Stimulated activated CD8-positive, alpha-beta memory T cell treated with anti-CD3 and anti-CD28 coated beads, Interleukin-15, amount 100 ng/mL, for 4 hours (primary cell): ENCODE measurements around the gene FGF18.

Experiments
- DNase-seq, 2 donors: peaks; one replicate each; pipeline ENCODE4 v3.0.0-alpha.2; 2020; ENCODE audit warnings: low read depth in 2 of 2

Gene FGF18

DNA sequence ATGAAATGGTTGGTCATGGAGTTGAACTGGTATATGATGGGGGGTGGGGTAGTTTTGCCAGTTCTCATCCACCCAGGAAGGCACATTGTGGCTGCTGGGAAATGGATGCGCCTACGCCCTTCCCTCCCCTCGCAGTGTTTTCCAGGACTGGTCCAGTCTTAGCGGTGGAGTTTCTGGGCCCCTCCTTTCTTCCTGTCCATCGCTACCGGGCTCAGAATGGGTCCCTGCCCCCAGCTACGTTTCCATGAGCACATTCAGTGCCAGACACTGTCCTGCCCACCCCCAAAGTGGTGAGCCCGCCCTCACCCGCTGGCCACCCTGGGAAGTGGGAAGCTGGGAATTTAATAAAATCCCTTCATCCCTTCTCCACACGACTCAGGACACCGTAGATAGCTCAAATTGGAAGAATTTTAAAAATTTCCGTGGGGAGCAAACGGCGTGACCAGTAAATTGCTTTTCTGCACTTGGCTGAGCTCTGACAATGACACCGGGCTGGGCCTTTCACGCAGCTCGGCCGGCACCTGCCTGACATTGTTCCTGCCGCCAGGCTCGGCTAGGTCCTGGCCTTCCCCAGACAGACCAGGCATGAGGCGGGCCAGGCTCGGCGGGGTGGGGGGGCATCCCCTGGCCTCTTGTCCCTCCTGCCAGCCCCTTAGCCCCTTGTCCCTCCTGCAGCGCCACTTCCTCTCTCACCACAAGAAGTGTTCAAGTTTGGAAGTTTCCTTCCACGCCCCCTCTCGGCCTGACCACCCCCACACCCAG lies 3.6 kb downstream of the FGF18 start:
- no peak for DNase-seq

DNA sequence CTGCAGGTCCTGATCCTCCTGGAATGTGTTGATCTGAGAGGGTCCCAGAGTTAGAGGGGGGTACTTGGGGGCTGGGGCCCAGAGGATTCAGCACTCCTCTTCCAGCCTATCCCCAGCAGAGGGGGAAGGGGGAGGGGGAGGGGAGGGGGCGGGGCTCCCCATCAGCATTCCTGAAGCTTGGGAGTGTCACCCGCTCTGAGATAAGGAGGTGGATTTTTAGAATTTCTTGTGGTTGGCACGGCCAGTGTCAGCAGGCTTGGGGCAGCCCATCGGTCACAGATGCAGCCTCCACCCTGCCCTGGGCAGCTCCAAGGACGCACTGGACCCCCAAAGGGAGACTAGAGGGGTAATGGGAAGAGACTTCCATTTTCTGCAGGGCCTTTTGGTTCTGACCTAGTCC lies 5.3 kb downstream of the FGF18 start:
- no peak for DNase-seq

DNA sequence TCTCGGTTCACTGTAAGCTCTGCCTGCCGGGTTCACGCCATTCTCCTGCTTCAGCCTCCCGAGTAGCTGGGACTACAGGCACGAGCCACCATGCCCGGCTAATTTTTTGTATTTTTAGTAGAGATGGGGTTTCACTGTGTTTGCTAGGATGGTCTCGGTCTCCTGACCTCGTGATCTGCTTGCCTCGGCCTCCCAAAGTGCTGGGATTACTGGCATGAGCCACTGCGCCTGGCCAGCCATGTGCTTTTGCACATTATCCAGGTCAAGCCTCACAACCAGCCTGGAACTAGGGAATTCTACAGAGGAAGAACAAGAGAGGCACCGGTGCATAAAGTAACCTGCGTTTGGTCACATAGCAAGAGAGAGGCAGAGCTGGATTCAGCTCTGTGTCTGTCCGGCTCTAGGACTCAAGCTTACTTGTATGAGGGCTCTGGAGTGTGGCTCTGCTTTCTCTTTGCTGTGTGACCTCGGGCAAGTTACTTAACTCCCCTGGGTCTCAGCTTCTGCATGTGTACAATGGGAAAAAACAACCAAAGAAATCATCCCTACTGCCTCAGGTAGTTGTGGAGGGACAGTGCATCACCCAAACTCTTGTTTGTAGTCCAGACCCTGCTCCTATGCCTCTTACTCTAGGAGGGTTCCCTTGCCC lies 6.3 kb downstream of the FGF18 start:
- DNase-seq: no peak

DNA sequence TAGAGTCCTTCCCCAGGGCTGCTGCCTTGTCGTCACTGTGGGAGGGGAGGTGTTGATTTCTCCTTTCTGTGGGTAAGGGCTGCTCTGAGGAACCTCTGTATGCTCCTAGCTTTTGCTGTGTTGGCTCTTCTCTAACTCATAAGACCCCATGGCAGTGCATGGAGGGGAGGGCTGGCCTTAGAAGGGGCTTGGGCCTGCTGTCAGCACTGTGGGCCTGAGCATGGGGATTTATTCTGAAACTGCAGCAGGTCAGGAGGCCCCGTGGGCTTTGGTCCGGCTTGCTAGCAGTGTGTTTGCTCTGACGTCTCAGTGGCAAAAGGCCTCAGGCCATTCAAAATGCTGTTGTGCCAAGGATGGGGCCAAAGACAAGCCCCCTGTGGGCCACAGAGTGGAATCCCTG lies 6.8 kb downstream of the FGF18 start:
- DNase-seq: no peak

DNA sequence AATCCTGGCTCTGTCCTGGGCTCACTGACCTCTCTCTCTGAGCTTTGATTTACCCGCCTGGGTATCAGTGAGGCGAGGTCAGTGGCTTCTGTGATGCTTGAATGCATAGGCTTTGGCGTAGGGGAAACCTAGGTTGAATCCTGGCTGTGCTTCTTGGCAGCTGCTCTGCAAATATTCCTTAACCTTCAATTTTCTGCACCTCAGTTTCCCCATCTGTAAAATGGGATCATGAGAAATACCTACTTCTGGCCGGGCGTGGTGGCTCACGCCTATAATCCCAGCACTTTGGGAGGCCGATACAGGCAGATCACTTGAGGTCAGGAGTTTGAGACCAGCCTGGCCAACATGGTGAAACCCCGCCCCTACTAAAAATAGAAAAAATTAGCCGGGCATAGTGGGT lies 7.2 kb downstream of the FGF18 start:
- DNase-seq: no peak

DNA sequence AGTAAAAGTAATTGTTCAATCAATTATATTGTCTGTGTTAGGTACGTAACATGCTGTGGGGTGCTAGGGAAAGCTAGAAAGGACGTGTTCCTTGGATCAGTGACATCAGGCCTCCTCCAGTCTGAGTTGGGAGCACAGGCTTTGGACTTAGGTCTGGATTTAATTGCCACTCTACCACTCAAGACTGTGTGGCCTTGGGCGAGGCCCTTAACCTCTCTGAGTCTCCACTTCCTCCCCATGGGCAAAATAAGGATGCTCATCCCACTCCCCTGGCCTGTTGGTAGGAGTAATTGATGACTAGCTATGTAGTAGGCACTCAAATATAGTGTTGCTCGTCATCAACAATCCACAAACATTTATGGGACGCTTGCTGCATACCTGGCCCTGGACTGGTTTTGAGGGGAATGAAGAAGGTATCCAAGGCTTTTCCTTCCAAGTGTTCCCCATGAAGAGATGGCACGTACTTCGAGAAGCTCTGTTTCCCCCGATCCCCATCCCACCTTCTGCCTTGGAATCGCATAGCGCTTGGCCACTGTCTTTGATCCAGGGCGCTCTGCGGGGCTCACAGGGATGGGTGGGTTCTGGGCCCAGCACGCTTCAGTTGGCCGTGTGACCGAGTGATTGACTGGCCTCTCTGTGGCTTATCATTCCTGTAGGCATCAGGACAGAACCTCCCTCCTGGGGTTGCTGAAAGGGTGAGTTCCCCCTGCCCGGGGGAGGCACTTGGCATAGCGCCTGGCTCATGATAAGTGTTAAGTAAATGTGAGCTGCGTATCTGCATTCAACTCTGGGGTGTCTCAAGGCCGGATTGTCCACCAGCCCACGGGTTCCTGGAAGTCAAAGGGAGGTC lies 8.1 kb downstream of the FGF18 start:
- no peak for DNase-seq

DNA sequence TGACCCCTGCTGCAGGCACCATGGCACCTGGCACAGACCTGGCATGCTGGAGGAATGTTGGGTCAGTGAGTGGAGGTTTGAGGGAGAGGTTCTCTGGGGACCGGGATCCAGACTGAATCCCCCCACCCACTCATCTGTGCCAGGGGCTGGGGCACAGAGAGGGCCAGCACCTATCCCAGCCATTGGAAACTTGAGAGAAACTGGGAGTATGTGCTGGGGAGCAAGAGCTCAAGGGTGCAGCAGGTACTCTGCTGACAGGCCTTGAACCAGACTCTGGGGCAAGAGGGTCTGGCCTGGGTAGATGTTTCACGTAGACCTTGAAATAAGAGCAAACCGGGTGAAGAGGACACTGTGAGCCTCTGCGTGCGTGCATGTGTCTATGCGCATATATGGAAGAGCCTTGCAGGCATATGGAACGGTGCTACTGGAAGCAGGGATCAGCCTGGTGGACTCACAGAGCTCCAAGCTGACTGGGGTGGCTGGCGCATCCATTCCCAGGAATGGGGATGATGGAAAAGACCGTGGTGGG lies 8.8 kb downstream of the FGF18 start:
- no peak for DNase-seq

DNA sequence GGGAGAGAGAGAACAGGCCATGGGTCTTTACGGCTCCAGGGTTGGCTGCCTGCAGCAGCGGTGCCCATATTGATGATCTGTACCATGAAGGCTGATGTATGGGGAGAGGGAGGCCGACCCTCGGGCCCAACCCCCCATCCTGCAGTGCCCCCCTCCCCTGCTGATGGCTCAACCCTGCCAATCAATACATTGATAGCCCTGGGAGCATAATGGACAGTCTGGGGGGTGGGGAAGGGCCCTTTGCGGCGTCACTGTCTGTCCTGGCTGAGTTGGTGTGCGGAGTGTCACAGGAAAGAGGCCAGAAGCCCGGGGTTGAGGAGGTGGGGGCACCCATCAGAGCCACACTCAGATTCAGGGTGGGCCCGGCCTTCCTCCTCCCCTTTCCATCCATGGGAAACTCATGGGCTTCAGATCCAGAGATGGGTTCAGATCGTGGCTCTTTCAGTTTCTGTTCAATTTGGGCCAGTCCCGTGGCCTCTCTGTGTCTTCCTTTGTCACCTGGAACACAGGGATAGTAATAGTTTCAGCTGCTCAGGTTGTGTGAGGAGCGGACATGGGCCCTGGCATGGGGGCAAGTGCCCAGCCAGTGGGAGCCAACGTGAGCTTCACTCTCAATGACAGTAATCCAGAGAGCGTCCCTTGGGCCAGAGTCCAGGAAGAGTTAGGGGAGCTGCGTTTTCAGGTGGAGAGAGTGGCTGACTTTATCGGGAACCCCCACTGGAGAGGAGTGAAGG lies 9.5 kb downstream of the FGF18 start:
- DNase-seq: no peak

DNA sequence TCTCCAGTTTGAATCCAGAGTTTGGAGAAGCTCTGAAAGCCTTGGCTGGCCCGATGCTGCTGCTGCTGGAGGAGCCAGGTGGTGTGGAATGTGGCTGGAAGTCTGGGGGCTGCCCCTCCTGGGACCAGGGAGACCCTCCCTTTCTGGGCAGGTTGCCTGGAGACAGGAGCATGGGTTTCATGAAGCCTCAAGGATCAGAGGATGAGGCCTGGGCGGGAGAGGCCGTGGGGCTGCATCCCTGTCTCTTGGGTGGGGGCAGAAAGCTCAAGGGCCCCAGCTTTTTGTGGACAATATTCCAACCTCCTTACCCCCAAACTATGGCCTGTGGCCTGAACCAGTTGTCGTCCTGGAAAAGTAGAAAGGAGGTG lies 10.1 kb downstream of the FGF18 start:
- no peak for DNase-seq

DNA sequence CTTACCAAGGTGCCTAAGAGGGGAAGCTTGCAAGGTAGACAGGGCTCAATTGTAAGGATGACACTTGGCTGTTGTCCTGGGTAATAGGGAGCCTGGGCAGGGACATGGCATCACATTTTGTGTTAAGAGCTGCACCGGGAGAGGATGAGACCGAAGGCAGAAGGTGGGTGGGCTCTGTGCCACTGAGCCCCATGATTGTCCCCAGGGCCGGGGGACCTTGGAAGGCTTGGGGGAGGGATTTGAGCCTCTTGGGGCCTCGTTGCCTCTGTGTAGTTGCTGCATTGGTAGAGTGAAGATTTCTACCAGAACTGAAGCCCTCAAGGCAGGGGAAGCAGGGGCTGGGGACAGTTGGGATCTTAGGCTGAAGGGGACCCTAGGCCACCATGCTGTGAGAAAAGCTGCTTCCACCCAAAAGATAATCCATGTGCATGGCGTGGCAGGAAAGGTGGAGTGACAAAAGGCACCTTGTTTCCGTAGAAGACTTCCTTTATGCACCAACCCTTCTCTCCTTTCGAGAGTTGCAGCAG lies 11.9 kb downstream of the FGF18 start:
- no peak for DNase-seq

DNA sequence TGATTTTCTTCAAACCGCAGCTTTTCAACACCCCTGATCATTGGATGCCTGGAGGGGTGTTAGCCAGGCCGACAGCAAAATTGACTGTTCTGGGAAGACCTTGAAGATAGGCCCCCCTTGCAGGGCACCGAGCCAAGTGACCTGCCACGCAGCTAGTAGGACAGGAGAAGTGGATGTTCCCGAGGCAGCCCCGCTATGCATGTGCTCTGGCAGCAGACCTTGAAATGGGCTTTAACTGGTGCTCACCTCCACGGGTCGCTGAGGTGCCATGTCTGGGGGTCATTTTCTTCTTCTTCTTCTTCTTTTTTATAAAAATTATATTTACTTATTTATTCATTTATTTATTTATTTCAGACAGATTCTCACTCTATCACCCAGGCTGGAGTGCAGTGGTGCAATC lies 12.6 kb downstream of the FGF18 start:
- no peak for DNase-seq

DNA sequence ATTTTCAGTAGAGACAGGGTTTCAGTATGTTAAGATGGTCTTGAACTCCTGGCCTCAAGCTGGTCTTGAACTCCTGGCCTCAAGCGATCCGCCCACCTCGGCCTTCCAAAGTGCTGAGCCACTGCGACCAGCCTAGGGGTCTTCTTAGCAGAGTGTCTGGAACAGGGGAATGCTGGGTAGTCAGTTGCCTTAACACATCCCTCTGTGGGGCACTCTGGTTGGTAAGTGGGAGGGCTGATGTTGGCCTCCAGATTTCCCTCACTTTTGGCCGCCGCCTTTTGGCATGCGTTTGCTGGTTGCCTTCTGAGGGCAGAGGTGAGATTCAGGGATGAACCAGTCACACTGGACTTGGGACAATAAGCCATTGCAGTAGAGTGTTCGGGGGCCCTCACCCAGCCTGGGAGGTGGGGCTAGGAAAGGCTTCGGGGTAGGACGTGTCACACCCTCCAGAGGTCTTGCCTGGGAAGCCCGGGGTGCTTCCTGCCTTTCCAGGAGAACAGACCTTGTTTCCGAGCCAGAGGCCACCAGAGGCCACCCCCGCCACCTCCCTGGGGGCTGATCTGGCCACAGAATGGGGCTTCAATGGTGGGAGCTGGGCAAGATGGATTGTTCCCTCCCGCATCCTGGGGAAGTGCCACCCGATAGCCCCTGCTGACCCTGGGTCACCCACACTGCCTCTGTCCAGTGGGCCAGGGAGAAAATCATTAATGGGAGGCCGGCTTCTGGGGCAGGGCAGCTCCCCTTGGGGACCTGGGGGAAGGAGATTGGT lies 13.3 kb downstream of the FGF18 start:
- no peak for DNase-seq

DNA sequence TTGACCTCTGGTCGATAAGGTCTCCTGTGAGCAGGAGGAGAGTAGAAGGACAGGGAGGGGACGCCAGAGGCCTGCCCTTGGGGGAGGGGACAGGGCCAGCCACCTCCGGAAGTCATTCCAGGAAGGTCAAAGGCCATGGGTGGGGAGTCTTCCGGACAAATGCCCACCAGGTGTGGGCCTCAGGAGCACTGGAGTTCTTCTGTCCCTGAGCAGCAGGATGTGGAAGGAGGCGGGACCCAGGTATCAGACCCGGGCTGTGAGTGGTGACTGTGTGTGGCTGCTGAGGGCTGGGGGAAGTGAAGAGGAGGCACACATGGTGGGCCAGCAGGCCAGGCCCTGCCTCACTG lies 13.9 kb downstream of the FGF18 start:
- no peak for DNase-seq

DNA sequence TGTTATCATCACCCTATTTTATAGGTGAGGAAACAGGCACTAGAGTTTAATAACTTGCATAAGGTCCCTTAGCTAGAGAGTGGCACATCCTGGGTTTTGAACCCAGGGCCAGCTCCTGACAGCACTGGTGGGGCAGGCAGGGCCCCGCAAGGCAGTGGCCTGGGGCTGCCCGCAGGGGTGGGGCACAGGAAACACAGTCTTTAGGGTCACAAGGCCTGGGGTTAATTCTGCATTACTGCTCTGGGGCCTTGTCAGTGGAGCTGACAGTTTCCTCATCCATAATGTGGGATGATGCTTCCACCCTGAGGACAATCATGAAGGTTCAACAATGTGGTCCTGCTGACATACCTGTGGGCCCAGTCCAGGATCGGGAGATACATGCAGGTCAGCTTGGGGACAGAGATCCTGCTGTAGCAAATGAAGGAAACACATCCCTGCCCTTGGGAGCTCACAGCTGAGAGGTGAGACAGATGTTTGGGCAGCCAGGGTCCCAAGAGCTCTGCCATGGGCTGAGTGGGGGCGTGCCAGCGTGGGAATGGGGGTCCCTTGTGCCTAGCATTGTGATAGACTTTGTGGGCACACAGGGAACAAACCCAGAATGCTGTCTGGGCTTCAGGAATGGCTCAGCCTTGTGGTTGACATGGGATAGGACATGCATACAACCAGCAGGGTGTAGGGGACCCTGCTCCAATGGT lies 14.7 kb downstream of the FGF18 start:
- no peak for DNase-seq

DNA sequence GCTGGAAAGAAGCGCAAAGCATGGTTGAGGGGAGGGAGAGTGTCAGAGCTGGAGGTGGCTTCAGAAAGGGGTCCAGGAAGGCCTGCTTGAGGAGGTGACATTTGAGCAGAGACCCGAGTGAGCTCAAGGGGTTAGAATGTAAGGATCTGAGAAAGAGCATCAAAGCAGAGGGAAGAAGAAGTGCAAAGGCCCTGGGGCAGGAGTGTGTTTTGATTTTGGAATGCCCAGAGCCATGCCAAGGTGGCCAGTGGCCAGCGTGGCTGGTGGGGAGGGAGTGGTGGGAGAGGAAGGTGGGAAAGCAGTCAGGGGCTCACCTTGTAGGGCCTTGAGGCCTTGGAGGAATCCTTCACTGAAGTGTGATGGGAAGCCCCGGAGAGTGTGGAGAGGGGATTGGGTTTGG lies 15.4 kb downstream of the FGF18 start:
- no peak for DNase-seq

DNA sequence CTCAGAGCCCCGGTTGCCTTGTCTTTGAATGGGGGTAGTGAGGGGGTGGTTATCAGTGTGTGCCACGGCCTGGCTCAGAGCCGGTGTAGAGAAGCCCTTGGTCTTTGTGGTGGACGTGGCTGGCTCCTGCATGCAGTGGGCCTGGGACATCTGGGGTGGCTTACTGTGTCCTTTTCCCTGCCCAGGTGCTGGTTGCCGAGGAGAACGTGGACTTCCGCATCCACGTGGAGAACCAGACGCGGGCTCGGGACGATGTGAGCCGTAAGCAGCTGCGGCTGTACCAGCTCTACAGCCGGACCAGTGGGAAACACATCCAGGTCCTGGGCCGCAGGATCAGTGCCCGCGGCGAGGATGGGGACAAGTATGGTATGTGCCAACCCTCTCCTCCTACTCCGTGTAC lies 16.5 kb downstream of the FGF18 start:
- no peak for DNase-seq

DNA sequence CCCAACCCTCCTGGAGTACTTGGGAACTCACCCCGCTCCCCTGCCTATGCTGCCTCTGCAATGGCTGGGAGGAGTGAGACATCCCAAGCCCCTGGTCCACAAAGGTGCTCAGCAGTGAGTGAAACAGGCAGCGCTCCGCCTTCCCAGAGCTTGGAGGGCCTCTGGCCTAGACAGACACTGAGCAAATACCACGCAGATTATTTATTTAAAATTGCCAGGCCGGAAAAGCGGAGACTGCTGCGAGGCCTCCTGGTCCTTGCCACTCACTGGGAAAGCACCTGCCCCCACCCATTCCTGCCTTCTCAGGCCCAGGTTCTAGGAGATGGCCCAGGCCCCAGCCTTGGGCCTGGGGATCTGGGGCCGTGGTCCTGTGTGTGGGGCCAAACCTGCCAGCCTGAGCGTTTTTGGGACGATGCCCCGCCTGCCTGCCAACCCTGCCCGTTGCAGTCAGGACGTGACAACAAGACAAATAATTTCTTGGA lies 17.4 kb downstream of the FGF18 start:
- no peak for DNase-seq

DNA sequence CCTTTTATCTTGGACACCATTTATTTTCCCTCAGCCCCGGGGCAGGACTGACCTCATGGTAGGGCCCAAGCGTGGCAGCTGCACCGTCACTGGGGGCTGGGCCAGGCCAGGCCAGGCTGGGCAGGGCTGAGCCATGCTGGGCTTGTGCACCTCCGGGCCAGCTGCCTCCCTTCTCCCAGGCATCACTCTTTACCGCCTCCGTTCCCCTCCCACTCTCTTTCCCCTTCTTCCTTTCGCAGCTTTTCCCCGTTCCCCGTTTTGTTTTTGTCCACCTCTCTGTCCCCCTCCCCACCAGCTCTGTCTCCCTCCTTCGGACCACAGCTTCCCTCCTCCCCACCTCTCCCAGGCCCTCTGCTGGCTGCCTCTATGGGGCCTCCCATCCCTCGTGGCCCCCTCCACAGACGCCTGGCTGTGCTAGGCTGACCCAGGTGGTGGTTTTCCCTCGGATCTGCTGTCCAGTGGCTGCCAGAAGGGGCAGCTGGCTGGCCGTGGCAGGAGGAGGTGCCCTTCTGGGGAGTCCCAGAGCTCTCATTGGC lies 17.9 kb downstream of the FGF18 start:
- DNase-seq: no peak

DNA sequence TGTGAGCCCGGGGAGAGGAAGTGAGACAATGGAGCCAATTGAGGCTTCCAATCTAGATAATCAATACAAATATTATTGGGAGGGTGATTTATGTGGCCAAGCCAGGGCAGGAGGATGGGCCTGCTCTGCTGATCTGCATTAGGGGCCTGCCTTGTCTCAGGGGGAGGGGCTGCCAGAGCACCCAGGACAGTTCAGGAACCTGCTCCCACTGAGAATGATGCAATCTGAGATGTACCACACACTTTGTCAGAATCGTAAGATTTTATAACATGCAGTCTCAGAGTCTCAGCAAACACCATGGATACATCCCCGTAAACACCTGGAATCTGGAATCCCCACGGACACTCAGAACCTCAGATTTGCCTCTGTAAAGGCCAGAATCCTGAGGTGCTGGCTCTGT lies 19.3 kb downstream of the FGF18 start:
- no peak for DNase-seq

DNA sequence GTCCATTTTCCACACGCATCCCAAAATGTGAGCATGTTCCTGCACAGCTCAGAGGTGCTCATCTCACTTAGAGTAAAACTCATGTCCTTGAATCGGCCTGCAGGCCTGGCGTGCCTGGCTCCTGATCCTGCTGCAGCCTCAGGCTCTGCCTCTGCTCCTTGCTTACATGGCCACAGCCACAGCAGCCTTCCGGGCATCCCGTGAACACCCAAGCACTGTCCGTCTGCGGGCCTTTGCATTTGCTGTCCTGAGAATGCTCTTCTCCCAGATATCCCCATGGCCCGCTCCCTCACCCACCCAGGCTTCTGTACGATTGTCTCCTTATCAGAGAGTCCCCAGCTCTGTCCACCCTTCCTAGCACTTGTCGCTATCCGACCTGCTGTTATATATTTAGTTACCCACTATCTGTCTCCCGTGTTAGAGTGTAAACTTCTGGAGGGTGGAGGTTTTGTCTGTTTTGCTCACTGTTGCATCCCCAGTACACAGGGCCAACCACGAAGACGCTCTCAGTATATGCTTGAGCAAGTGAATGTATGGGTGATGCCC lies 21.9 kb downstream of the FGF18 start:
- no peak for DNase-seq
